Panc1 (cell line): ENCODE results near the gene NSUN6. TPM values are rescaled to one million over a fixed set of nuclear protein-coding genes. Genes with fewer than 3 reads are reported as not detected.

Source experiments
- ATAC-seq: fragments of 200-7000 bp; cut with Tn5 transposase; 2 replicates; pipeline ENCODE4 v1.9.1; 2020; ENCODE audit warnings: mild to moderate bottlenecking, moderate library complexity
- BruUV-seq: library from RNA; stranded (reverse); fragments of 400-500 nt; replicated peaks from 2 replicates; lab custom pipeline; 2021; lab: Mats Ljungman, UMichigan
- CTCF ChIA-PET: fragments of 300-600 bp; sonication (Branson Sonifier 250); formaldehyde crosslinking; loops from one replicate; lab custom pipeline; 2022; ENCODE audit warnings: antibody characterized with exemption; lab: Charles Lee
- POLR2A ChIA-PET: fragments of 300-600 bp; sonication (Branson Sonifier 250); formaldehyde crosslinking; loops from one replicate; lab custom pipeline; 2022; ENCODE audit warnings: antibody characterized with exemption; lab: Charles Lee
- DNase-seq: peaks from one replicate; pipeline ENCODE4 v3.0.0-alpha.2; 2010; ENCODE audit warnings: low read depth, low spot score
- H3K27ac ChIP-seq: 2 replicates; pipeline ENCODE4 v1.5.1; 2011; ENCODE audit warnings: mild to moderate bottlenecking, low read length, inconsistent platforms
- H3K27me3 ChIP-seq: fragments of 200-500 bp; sonication (Bioruptor generic); 2 replicates; pipeline ENCODE4 v1.6.0; 2014; ENCODE audit warnings: low read length, inconsistent platforms; ENCODE audit not compliant: control insufficient read depth, insufficient read depth
- H3K36me3 ChIP-seq: fragments of 200-500 bp; sonication (Bioruptor generic); 2 replicates; pipeline ENCODE4 v1.5.1; 2014; ENCODE audit warnings: inconsistent platforms, mild to moderate bottlenecking, low read length, moderate library complexity; ENCODE audit not compliant: control insufficient read depth, insufficient read depth
- H3K4me1 ChIP-seq: 2 replicates; pipeline ENCODE4 v1.5.1; 2011; ENCODE audit warnings: inconsistent platforms, mild to moderate bottlenecking, low read length, moderate library complexity; ENCODE audit not compliant: control insufficient read depth, insufficient read depth
- H3K4me3 ChIP-seq, 2 experiments: 2 replicates each; pipeline ENCODE4 v1.5.1; 2011 to 2012; ENCODE audit warnings: low read depth in 2 of 2, low read length in 2 of 2, mild to moderate bottlenecking in 2 of 2, inconsistent platforms in 1 of 2, moderate library complexity in 1 of 2
- H3K9me3 ChIP-seq: fragments of 200-500 bp; sonication (Bioruptor generic); 2 replicates; pipeline ENCODE4 v1.5.1; 2014; ENCODE audit warnings: low read depth, mild to moderate bottlenecking, inconsistent platforms, low read length, moderate library complexity; ENCODE audit not compliant: control insufficient read depth, insufficient read depth
- CTCF ChIP-seq: fragments of 450-650 bp; IDR thresholded peaks from 2 replicates; pipeline ENCODE4 v1.5.1; 2017; ENCODE audit warnings: mild to moderate bottlenecking
- POLR2AphosphoS5 ChIP-seq: IDR thresholded peaks from 2 replicates; pipeline ENCODE4 v1.6.1; 2012; ENCODE audit warnings: mild to moderate bottlenecking, low read depth, low read length, moderate library complexity
- REST ChIP-seq, 2 experiments: IDR thresholded peaks; 2 replicates each; pipeline ENCODE4 v1.6.1; 2011 to 2012; ENCODE audit warnings: low read depth in 2 of 2, control low read depth in 1 of 2, low read length in 1 of 2, mild to moderate bottlenecking in 1 of 2, moderate library complexity in 1 of 2; ENCODE audit not compliant: insufficient read depth in 1 of 2
- SIN3A ChIP-seq: IDR thresholded peaks from 2 replicates; pipeline ENCODE4 v1.6.1; 2012; ENCODE audit warnings: low read depth, mild to moderate bottlenecking, low read length, moderate library complexity, borderline replicate concordance; ENCODE audit not compliant: insufficient read depth
- TCF7L2 ChIP-seq: IDR thresholded peaks from 2 replicates; pipeline ENCODE4 v1.6.1; 2011; ENCODE audit warnings: mild to moderate bottlenecking, low read depth, low read length, inconsistent platforms
- in situ Hi-C: cut with HindIII; loops from 2 replicates; pipeline ENCODE4 v1.10.0; 2016; ENCODE audit warnings: low sequenced_read_pairs, low pct_unique_long_range_greater_than_20kb
- intact Hi-C: fragments of 100-400 bp; cut with micrococcal nuclease; formaldehyde crosslinking; loops from one replicate; pipeline ENCODE4 v1.10.0; 2022; ENCODE audit not compliant: unreplicated experiment
- total RNA-seq: library from RNA; stranded (reverse); gene quantifications from one replicate; pipeline ENCODE4 v1.2.1, GENCODE V29; 2021; ENCODE audit not compliant: unreplicated experiment

NSUN6 gene
- total RNA-seq, 1 experiment from 2014 or later: 4.3 TPM

GRCh38 chr10:18557960-18558359 lies 93.4 kb downstream of the NSUN6 start:
- no peak for TF ChIP-seq TCF7L2
- TF ChIP-seq CTCF: no peak
- no peak for TF ChIP-seq SIN3A
- H3K36me3 ChIP-seq: no peaks in the 10 kb centered on the region
- in situ Hi-C loops: no loop called here
- no peak overlapping the region for H3K4me3 ChIP-seq
- ATAC-seq (no peak), DNase-seq (no peak)
- no peaks in the 10 kb centered on the region for H3K27me3 ChIP-seq
- BruUV-seq: no TSS peak
- ChIA-PET CTCF (no interaction called here), POLR2A (no interaction called here)
- intact Hi-C loops: no loop called here
- H3K27ac ChIP-seq: no peak overlapping the region
- H3K9me3 ChIP-seq: no peaks in the 10 kb centered on the region
- no peaks in the 10 kb centered on the region for H3K4me1 ChIP-seq

- no peaks in the 10 kb centered on the region for H3K9me3 ChIP-seq
- CTCF ChIA-PET: no interaction called here
- no peaks in the 10 kb centered on the region for H3K36me3 ChIP-seq
- intact Hi-C loops (no loop called here), in situ Hi-C loops (no loop called here)
- no peaks in the 10 kb centered on the region for H3K27me3 ChIP-seq
- no peak overlapping the region for H3K27ac ChIP-seq
- H3K4me1 ChIP-seq: no peaks in the 10 kb centered on the region
- POLR2A ChIA-PET: no interaction called here
- ATAC-seq (no peak), DNase-seq (no peak)
- TF ChIP-seq POLR2AphosphoS5 (no peak), SIN3A (no peak), REST (IDR thresholded peaks at IDR 0.05; ENCODE audit: insufficient read depth in 1 of 2, low read depth in 2 of 2, low read length in 1 of 2) (no peak), TCF7L2 (no peak), CTCF (no peak)
- no peak overlapping the region for H3K4me3 ChIP-seq
- no TSS peak for BruUV-seq
Measured at GRCh38 chr10:18556522-18557147, 94.8 kb downstream of the NSUN6 start.
